ENCODE results near the gene NUFIP1.

DNA sequence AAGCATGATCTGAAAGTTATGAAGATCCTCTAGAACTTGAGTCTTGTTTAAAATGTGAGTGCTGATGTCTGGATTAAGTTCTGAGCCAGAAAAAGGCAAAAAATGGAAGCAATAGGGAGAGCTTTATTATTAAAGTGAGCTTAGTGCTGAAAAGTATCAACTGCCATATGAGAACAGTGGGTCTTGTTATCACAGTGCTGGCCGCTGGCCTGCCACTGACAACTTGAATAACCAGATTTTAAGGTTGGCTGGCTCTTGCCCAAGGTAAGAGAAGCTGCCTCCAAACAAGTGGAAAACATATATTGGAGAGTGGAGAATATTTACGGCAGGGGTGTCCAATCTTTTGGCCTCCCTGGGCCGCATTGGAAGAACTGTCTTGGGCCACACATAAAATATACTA lies 33.9 kb downstream of the NUFIP1 start:
- TF ChIP-seq, protein P1, sequence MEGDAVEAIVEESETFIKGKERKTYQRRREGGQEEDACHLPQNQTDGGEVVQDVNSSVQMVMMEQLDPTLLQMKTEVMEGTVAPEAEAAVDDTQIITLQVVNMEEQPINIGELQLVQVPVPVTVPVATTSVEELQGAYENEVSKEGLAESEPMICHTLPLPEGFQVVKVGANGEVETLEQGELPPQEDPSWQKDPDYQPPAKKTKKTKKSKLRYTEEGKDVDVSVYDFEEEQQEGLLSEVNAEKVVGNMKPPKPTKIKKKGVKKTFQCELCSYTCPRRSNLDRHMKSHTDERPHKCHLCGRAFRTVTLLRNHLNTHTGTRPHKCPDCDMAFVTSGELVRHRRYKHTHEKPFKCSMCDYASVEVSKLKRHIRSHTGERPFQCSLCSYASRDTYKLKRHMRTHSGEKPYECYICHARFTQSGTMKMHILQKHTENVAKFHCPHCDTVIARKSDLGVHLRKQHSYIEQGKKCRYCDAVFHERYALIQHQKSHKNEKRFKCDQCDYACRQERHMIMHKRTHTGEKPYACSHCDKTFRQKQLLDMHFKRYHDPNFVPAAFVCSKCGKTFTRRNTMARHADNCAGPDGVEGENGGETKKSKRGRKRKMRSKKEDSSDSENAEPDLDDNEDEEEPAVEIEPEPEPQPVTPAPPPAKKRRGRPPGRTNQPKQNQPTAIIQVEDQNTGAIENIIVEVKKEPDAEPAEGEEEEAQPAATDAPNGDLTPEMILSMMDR (IDR thresholded peaks at IDR 0.05): no peak
- TF ChIP-seq POLR2A (IDR thresholded peaks at IDR 0.05) (no peak), POLR2AphosphoS5 (IDR thresholded peaks at IDR 0.05) (no peak)

Data from transverse colon (tissue), 4 donors.